GM18861 (cell line): ENCODE results near the gene ANAPC7.
"Not testable (repeated sequence)": the region's sequence is repeated elsewhere in the genome, so short reads cannot be mapped to it uniquely, and the experiment has no call there.

ENCODE experiments used
- ATAC-seq: cut with Tn5 transposase; IDR thresholded peaks from one replicate; pipeline ENCODE4 v1.9.1; 2021; ENCODE audit not compliant: unreplicated experiment

ANAPC7 gene

DNA sequence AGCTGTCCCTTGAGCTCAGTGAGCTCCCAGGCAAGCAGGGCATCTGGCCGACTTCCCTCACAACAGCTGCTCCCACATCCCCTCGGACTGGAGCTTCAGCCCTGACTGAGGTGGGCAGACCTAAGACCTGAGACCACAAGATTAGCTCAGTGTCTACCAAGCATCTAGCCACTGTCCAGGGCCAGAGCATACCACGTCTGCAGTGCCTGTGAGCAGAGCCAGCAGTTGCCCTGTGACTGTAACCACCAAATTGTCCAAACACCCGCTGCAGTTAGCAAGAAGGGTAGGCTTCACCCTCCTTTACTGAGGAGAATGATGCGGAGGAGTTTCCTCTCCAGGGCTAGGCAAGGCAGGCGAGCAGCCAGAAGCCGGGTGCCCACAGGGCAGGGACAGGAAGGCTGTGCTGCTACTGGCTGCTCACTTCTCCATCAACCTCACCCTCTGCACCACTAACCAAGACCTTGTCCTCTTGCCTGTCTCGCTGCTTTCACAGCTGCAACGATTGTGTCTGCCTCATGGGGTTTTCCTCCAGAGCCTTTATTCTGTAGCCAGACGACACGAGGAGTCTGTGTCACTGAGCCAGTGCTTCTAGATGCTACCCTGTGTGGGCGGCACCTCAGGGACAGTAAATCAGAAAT is 53.9 kb downstream of the ANAPC7 start:
- ATAC-seq: no peak

- no peak for ATAC-seq
Measured at GRCh38 chr12:110349096-110349495, 54.4 kb downstream of the ANAPC7 start.

DNA sequence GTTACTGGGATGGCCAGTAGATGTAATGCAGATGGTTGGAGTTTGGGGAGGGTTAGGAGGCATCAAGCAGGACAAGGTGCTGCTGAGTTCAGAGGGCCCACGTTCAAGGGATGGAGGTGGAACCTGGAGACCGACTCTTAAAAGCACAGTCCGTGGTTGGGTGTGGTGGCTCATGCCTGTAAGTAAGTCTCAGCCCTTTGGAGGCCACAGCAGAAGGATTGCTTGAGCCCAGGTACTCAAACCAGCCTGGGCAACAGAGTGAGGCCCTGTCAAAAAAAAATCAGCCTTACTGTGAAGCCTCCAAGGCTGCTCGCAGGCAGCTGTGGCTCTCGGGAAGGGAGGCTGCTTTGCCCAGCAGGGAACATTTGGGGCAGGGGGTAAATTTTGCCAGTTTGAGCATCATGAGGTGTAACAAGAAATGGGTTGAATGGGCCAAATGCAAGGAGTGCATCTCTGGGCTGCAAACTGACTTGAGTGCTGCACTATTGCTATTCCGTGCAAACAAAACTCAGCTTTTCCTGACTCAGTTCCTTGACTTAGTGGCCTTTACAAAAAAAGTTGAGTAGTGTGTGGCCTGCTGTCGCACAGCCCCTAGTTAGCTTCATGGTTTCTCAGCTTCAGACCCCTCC is 55.0 kb downstream of the ANAPC7 start:
- no peak for ATAC-seq

DNA sequence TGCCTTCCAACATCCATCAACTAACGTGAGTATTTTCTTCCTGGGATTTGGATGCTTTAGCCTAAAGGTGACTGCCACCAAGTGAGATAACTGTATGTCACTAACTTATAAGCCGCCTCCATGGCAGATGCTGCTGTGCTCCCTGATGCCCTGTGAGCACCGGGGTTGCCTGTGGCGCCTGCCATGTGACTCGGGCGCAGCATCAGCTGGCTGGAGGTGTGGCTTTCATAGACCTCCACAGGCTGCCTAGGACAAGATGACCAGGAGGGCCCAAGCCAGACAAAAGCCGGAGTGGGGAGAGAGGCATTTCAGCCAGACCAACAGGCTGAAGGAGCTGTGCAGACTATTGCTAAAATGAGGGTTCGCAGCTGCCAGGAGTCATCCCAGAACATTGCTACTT is 55.7 kb downstream of the ANAPC7 start:
- ATAC-seq: no peak

GRCh38 chr12:110345963-110346362 is 57.5 kb downstream of the ANAPC7 start:
- ATAC-seq: no peak

GRCh38 chr12:110345176-110345661 is 58.3 kb downstream of the ANAPC7 start:
- no peak for ATAC-seq

DNA sequence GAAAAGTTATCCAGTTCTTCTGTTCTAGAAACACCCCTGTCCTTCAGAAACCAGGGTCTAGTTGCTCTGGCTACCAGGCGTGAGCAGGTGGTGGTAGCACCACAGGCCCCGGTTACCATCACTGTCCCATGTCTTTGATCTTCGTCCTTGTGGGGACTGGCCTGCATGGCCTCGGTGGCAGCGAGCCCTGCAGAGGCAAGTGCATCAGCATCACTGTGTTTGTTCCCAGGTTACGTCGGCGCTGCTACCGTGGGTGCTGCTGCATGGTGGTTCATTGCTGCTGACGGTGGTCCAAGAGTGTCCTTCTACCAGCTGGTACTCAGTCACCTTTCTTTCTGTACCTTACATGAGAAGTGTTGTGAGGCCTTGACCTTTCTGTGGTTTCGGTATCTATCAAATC is 58.9 kb downstream of the ANAPC7 start:
- no peak for ATAC-seq

GRCh38 chr12:110343736-110344555 is 59.6 kb downstream of the ANAPC7 start:
- no peak for ATAC-seq

GRCh38 chr12:110343114-110343513 is 60.4 kb downstream of the ANAPC7 start:
- no peak for ATAC-seq

GRCh38 chr12:110342157-110342556 is 61.4 kb downstream of the ANAPC7 start:
- no peak for ATAC-seq

- ATAC-seq: no peak
Measured at GRCh38 chr12:110340706-110341105, 62.8 kb downstream of the ANAPC7 start.

- ATAC-seq: not testable (repeated sequence)
Measured at GRCh38 chr12:110340261-110340660, 63.2 kb downstream of the ANAPC7 start.

DNA sequence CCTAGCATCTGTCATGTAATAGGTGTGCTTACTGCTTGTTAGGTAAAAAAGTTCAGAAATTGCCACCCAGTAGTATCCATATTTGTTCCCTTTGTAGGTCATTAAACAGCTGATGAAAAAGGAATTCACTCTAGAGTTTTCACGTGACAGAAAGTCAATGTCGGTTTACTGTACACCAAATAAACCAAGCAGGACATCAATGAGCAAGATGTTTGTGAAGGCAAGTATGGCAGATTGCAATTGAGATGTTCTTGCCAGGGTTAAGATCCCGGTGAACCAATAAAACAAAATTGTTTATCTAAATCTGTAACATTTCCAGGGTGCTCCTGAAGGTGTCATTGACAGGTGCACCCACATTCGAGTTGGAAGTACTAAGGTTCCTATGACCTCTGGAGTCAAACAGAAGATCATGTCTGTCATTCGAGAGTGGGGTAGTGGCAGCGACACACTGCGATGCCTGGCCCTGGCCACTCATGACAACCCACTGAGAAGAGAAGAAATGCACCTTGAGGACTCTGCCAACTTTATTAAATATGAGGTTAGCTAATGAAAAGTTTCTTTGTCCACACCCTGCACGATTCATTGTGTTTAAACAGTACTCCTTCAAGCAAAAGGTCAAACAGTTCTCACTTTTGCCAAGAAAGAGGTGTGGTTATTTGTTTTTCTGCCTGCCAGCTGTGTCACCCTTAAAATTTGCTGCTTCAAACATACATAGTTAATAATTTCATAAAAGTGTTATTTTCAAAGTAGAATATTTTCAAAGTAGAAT is 64.1 kb downstream of the ANAPC7 start:
- ATAC-seq: no peak

DNA sequence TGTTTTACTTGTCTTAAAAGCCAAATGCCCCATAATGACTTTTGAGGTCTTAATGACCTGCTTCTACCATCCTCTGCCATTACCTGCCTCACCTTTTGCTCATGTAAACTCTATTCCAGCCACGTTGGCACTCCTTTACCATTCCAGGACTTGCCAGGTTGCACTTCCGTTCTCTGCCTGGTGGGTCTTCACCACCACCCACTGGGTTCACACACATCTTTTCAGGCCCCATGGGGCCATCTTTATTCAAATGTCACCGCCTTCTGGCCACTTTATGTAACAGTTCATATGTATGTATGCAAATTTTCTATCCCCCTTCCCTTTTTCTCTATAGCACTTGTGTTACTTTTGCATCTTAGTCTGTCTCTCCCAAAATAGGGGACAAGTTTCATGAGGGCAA is 64.8 kb downstream of the ANAPC7 start:
- no peak for ATAC-seq

DNA sequence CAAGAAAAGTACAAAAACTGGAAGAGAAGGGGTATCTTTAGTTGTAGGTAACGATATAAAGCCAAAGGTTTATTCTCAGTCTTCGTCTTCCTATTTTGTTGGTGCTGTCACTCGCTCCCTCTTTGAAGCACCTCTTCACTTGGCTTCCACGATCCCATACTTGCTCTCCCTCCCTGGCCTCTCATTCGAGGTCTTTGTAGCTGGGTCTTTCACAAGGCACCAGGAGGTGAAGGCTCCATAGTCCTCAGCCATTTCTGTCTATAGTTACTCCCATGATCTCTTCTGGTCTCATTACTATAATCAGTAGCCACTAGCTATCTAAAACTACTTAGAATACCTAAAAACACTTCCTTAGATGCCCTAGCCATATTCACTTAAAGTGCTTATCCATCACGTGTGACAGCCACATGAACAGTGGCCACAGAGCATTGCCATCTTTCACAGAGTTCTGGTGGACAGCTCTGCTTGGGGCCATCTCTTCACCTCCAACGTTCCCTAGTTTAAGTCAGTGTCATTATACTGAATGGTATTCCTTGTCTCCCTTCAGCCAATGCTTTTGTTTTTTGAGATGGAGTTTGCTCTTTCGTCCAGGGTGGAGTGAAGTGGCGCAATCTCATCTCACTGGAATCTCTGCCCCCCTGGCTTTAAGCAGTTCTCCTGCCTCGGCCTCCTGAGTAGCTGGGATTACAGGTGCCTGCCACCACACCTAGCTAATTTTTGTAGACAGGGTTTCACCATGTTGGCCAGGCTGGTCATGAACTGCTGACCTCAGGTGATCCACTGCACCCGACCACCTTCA is 65.4 kb downstream of the ANAPC7 start:
- ATAC-seq: no peak

DNA sequence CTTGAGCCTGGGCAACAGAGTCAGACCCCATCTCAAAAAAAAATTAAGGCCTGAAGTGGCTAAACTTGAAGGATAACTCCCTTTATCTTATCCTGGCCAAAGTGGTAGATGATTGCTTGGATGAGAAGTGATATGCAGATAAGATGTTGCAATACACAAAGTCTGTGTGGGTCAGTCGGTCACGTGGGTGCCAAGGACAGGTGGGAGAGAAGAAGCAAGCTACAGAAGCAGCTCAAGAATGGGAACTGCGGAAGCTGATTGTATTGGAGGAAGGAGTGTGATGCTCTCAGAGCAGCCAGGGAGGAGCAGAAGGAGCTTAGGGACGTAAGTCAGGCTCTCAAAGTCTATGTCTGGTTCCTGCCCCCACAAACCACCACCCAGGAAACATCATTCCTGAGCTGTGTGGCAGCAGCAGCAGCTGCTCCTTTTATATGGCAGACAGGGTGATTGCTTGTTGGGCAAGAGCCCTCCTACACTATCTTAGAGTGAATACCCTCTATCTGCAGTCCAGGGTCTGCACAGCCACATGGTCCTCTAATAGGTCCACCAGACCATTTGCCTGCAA is 67.9 kb downstream of the ANAPC7 start:
- ATAC-seq: no peak

- ATAC-seq: no peak
Measured at GRCh38 chr12:110333201-110333600, 70.3 kb downstream of the ANAPC7 start.

DNA sequence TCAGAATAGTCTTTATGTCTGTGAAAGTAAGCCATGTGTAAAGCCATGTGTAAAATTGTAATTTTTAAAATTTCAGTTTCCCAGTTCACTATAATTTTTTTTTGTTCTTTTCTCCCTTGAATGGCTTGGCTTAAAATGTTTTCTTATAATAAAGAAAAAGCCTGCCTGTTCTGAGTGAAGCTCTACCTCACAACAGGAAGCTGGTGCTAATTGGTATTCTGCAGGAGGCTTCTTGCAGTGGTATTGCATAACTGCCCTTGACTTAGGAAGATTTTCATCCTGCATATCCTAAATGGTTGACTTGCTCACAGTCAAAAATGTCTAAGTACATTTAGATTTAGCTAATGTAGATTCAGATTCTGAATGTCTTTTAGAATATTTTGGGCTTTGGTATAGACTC is 73.0 kb downstream of the ANAPC7 start:
- no peak for ATAC-seq

- ATAC-seq: no peak
Measured at GRCh38 chr12:110330124-110330523, 73.4 kb downstream of the ANAPC7 start.

- ATAC-seq: no peak
Measured at GRCh38 chr12:110329710-110330109, 73.8 kb downstream of the ANAPC7 start.
